GM23248 (cell line): ENCODE data around the gene UHRF2.

Source experiments
- EZH2 ChIP-seq: fragments of 200-600 bp; sonication (generic); IDR thresholded peaks from 2 replicates; pipeline ENCODE4 v1.6.1; 2018; ENCODE audit warnings: antibody characterized with exemption, mild to moderate bottlenecking; ENCODE audit not compliant: insufficient read depth, poor library complexity, severe bottlenecking
- EZH2phosphoT487 ChIP-seq: fragments of 200-600 bp; sonication (generic); IDR thresholded peaks from 2 replicates; pipeline ENCODE4 v1.6.1; 2018; ENCODE audit warnings: antibody characterized with exemption, moderate library complexity, mild to moderate bottlenecking, low read depth; ENCODE audit not compliant: insufficient read depth

DNA sequence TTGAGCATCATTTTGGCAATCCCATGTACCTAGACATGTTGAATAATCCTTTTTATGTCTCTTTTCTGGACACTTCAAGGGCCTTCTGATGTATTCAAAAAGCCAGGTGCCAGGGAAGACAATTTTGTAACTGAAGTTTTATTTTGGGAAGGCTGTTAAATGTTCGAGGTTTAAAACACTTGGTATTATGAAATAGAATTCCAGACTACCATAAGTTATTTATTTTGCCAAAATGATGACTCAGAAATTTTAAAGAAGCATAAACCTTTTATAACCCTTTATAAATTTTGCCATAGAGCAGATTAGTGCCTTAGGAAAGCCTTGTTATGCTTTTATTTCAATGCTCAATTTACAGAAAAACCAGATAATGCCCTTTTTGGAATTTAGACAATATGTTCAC is 30.3 kb upstream of the UHRF2 start:
- TF ChIP-seq EZH2 (no peak), EZH2phosphoT487 (no peak)
